Measurements from ENCODE around the gene TTYH3. TPM values are rescaled to one million over a fixed set of nuclear protein-coding genes. Genes with fewer than 3 reads are reported as not detected.
A peak's percentile ranks its signal among the peaks of the same experiment; 100 is the strongest.

TTYH3 gene
- total and polyA plus RNA-seq, 2 of the 13 experiments (the other 11 are each of a cell fraction or from before 2014, with no cell fraction given), result 26.3 to 50.0 TPM

DNA sequence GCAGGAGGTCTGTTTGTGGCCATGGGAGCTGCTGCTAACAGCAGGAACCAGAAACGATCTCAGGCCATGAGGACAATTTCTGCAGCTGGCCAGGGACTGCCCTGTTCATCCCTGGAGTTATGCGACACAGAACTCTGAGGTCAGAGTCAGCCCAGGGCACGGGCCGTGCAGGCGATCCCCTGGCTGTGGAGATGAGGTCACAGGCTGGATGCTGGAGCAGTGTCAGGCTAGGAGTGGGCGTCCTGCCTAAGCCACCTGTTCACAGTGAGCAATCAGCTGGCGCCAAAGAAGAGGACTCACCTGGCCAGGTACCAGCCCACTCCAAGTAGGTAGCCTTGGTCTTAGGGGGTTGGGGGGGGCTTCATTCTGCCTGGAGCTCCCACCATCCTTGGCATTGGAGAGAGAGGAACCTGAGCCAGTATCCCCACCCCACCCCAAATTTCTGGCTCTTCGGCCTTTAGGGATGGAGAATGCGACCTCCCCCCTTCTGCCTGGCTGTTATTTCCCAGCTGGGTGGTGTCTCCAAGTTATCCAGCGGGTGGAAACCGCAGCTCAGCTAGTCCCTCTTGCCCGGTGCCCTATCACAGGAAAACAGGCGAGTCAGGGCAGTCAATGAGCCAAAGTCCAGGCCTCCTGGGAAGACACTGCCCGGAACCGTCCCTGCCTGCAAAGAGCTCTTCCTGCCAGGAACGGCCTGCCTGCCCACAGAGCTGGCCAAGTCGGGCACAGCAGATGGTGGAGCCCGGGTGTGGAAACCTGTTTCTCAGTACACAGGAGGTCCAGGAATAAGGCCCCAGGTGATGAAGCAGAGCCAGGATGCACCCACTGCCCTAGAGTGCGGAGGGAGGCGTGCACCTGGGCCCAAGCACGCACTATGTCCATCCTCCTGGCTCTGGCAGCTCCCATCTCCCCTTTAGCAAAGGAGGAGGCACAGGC lies 1.8 kb upstream of the TTYH3 start (continued):
- TF ChIP-seq ZNF138 (CRISPR knock-in tag; IDR thresholded peaks at IDR 0.05; ENCODE audit: low read depth) (no peak), ZNF101 (CRISPR knock-in tag; IDR thresholded peaks at IDR 0.05; ENCODE audit: borderline replicate concordance, low read depth) (no peak), TEAD3 (CRISPR knock-in tag; optimal IDR thresholded peaks at IDR 0.05; ENCODE audit: borderline replicate concordance) (peak; percentile 66), BORCS8-MEF2B (CRISPR knock-in tag; IDR thresholded peaks at IDR 0.05) (peak; percentile 52; the same call in 1 of the 2 replicates), ZNF292 (CRISPR knock-in tag; IDR thresholded peaks at IDR 0.05; ENCODE audit: borderline replicate concordance, low read depth) (peak; percentile 80; the same call in 1 of the 2 replicates), ZNF446 (CRISPR knock-in tag; IDR thresholded peaks at IDR 0.05) (no peak), RFXAP (CRISPR knock-in tag; IDR thresholded peaks at IDR 0.05; ENCODE audit: borderline replicate concordance) (no peak), PHF21A (CRISPR knock-in tag; IDR thresholded peaks at IDR 0.05) (peak; percentile 71), XRCC5 (optimal IDR thresholded peaks at IDR 0.05; ENCODE audit: low read length) (peak; percentile 68), ZFX (CRISPR knock-in tag; IDR thresholded peaks at IDR 0.05; ENCODE audit: low read depth) (peak; percentile 87)
- TF ChIP-seq, protein P1, sequence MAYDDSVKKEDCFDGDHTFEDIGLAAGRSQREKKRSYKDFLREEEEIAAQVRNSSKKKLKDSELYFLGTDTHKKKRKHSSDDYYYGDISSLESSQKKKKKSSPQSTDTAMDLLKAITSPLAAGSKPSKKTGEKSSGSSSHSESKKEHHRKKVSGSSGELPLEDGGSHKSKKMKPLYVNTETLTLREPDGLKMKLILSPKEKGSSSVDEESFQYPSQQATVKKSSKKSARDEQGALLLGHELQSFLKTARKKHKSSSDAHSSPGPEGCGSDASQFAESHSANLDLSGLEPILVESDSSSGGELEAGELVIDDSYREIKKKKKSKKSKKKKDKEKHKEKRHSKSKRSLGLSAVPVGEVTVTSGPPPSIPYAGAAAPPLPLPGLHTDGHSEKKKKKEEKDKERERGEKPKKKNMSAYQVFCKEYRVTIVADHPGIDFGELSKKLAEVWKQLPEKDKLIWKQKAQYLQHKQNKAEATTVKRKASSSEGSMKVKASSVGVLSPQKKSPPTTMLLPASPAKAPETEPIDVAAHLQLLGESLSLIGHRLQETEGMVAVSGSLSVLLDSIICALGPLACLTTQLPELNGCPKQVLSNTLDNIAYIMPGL (CRISPR knock-in tag; IDR thresholded peaks at IDR 0.05; ENCODE audit: borderline replicate concordance in 1 of 2, low read depth in 1 of 2), result peak in 1 of 2 experiments; percentile 41; a peak in 1 of 4 replicates
- TF ChIP-seq, protein P2, sequence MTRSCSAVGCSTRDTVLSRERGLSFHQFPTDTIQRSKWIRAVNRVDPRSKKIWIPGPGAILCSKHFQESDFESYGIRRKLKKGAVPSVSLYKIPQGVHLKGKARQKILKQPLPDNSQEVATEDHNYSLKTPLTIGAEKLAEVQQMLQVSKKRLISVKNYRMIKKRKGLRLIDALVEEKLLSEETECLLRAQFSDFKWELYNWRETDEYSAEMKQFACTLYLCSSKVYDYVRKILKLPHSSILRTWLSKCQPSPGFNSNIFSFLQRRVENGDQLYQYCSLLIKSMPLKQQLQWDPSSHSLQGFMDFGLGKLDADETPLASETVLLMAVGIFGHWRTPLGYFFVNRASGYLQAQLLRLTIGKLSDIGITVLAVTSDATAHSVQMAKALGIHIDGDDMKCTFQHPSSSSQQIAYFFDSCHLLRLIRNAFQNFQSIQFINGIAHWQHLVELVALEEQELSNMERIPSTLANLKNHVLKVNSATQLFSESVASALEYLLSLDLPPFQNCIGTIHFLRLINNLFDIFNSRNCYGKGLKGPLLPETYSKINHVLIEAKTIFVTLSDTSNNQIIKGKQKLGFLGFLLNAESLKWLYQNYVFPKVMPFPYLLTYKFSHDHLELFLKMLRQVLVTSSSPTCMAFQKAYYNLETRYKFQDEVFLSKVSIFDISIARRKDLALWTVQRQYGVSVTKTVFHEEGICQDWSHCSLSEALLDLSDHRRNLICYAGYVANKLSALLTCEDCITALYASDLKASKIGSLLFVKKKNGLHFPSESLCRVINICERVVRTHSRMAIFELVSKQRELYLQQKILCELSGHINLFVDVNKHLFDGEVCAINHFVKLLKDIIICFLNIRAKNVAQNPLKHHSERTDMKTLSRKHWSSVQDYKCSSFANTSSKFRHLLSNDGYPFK (CRISPR knock-in tag; IDR thresholded peaks at IDR 0.05; ENCODE audit: borderline replicate concordance), result no peak
- TF ChIP-seq, protein P3, sequence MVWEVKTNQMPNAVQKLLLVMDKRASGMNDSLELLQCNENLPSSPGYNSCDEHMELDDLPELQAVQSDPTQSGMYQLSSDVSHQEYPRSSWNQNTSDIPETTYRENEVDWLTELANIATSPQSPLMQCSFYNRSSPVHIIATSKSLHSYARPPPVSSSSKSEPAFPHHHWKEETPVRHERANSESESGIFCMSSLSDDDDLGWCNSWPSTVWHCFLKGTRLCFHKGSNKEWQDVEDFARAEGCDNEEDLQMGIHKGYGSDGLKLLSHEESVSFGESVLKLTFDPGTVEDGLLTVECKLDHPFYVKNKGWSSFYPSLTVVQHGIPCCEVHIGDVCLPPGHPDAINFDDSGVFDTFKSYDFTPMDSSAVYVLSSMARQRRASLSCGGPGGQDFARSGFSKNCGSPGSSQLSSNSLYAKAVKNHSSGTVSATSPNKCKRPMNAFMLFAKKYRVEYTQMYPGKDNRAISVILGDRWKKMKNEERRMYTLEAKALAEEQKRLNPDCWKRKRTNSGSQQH (CRISPR knock-in tag; IDR thresholded peaks at IDR 0.05; ENCODE audit: low read depth), result no peak

Data from HepG2 (cell line).